Measurements from ENCODE around the gene SMC5.
"Not testable (repeated sequence)": the region's sequence is repeated elsewhere in the genome, so short reads cannot be mapped to it uniquely, and the experiment has no call there.

Gene SMC5

DNA sequence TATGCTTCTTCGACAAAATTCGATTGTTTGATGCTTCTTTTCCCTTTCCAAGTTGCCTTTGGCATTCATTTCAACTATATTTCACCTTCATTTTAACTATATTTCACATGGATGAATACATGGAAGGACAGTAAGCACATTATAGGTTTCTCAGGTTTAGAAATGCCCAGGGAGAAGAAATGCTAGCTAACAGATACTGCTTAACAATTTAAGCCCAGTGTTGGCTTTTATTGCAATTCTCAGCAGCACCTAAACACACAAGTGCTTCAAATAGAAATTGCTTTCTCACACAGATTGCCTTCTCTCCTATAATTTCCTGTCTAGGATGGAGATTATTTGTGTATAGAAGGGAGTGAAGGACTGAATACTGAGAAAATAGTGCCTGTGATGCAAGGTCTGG, 30.2 kb upstream of the SMC5 start:
- H3K36me3 Mint-ChIP-seq (ENCODE audit: low read depth) = peaks cover 9% of the 10 kb centered on the region
- H3K9me3 Mint-ChIP-seq = peaks cover 6% of the 10 kb centered on the region
- H3K4me3 Mint-ChIP-seq = no peak overlapping the region
- no peak for DNase-seq
- H3K4me1 Mint-ChIP-seq = peaks cover 6% of the 10 kb centered on the region
- H3K27me3 Mint-ChIP-seq (ENCODE audit: low read depth, poor library complexity) = peaks cover 2% of the 10 kb centered on the region
- H3K27ac Mint-ChIP-seq = no peak overlapping the region
- TF ChIP-seq, protein P1, sequence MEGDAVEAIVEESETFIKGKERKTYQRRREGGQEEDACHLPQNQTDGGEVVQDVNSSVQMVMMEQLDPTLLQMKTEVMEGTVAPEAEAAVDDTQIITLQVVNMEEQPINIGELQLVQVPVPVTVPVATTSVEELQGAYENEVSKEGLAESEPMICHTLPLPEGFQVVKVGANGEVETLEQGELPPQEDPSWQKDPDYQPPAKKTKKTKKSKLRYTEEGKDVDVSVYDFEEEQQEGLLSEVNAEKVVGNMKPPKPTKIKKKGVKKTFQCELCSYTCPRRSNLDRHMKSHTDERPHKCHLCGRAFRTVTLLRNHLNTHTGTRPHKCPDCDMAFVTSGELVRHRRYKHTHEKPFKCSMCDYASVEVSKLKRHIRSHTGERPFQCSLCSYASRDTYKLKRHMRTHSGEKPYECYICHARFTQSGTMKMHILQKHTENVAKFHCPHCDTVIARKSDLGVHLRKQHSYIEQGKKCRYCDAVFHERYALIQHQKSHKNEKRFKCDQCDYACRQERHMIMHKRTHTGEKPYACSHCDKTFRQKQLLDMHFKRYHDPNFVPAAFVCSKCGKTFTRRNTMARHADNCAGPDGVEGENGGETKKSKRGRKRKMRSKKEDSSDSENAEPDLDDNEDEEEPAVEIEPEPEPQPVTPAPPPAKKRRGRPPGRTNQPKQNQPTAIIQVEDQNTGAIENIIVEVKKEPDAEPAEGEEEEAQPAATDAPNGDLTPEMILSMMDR (IDR thresholded peaks at IDR 0.05) = no peak

DNA sequence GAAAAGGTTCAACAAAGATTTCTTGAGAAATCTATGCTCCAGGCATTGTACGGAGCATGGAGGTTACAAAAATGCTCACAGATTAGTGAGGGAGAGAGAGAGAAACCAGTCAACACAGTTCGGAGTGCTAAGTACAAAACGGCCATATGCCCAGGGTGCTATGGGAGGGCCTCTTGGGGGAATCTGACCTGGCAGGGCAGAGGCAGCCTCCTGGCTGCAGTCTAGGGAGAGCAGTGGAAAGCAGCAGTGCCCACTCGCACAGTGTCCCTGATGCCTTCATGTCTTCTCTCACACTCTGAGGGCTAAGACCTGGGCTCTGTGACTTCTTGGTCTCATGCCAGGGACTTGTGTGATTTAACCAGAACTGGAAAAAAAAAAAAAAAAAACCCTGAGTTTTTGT, 29.8 kb upstream of the SMC5 start:
- no peak overlapping the region for H3K4me3 Mint-ChIP-seq
- H3K9me3 Mint-ChIP-seq = peaks cover 10% of the 10 kb centered on the region
- H3K36me3 Mint-ChIP-seq (ENCODE audit: low read depth) = peaks cover 14% of the 10 kb centered on the region

DNA sequence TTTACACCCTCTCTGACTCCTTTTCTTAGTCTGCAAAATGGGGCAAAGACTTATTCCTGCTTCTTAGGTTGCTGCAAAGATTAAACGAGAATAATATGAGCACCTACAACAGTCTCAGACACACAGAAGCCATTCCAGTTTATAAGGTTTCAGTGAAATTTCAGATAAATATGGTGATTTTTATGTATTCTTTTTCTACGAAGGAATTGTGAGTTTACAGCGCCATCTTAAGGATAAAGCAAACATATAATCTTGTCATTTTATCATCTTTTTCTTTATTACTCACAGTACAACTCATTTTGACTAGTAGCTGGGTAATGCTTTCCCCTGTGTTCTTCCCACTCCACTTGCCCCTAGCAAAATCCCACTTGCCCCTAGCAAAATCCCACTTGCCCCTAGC, 29.2 kb upstream of the SMC5 start:
- TF ChIP-seq, protein P1 (IDR thresholded peaks at IDR 0.05) = no peak
- peaks cover 11% of the 10 kb centered on the region for H3K9me3 Mint-ChIP-seq
- no peak overlapping the region for H3K4me3 Mint-ChIP-seq
- peaks cover 2% of the 10 kb centered on the region for H3K27me3 Mint-ChIP-seq (ENCODE audit: low read depth, poor library complexity)
- DNase-seq = no peak
- peaks cover 6% of the 10 kb centered on the region for H3K4me1 Mint-ChIP-seq
- peaks cover 14% of the 10 kb centered on the region for H3K36me3 Mint-ChIP-seq (ENCODE audit: low read depth)
- H3K27ac Mint-ChIP-seq = no peak overlapping the region

More for the DNA sequence above, 29.8 kb upstream of the SMC5 start:
- DNase-seq = peak; percentile 4
- H3K4me1 Mint-ChIP-seq = peaks cover 6% of the 10 kb centered on the region
- peaks cover 2% of the 10 kb centered on the region for H3K27me3 Mint-ChIP-seq (ENCODE audit: low read depth, poor library complexity)
- no peak overlapping the region for H3K27ac Mint-ChIP-seq
- TF ChIP-seq, protein P1 (IDR thresholded peaks at IDR 0.05) = no peak

DNA sequence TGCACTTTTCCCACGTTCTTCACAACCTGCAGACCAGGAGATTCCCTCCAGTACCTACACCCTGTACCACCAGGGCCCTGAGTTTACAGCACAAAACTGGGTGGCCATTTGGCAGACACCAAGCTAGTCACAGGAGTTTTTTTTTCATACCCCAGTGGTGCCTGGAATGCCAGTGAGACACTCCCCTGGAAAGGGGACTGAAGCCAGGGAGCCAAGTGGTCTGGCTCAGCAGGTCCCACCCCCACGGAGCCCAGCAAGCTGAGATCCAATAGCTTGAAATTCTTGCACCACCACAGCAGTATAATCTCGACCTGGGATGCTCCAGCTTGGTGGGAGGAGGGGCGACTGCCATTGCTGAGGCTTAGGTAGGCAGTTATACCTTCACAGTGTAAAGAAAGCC, 26.3 kb upstream of the SMC5 start:
- Mint-ChIP-seq H3K4me3 (no peak overlapping the region), H3K4me1 (peaks cover 6% of the 10 kb centered on the region), H3K27me3 (ENCODE audit: low read depth, poor library complexity) (peaks cover 2% of the 10 kb centered on the region), H3K9me3 (peaks cover 35% of the 10 kb centered on the region), H3K27ac (no peak overlapping the region), H3K36me3 (ENCODE audit: low read depth) (peaks cover 22% of the 10 kb centered on the region)
- DNase-seq = no peak
- TF ChIP-seq, protein P1 (IDR thresholded peaks at IDR 0.05) = no peak

DNA sequence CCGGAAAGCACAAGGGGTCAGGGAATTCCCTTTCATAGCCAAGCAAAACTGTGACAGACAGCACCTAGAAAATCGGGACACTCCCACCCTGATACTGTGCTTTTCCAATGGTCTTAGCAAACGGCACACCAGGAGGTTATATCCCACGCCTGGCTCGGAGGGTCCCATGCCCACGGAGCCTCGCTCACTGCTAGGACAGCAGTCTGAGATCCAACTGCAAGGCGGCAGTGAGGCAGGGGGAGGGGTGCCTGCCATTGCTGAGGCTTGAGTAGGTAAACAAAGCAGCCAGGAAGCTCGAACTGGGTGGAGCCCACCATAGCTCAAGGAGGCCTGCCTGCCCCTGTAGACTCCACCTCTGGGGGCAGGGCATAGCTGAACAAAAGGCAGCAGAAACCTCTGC, 24.6 kb upstream of the SMC5 start:
- Mint-ChIP-seq H3K9me3 (peaks cover 51% of the 10 kb centered on the region), H3K36me3 (ENCODE audit: low read depth) (peaks cover 22% of the 10 kb centered on the region)
- DNase-seq; H3K4me3 Mint-ChIP-seq; H3K27ac Mint-ChIP-seq; H3K27me3 Mint-ChIP-seq (ENCODE audit: low read depth, poor library complexity); H3K4me1 Mint-ChIP-seq: not testable (repeated sequence)

DNA sequence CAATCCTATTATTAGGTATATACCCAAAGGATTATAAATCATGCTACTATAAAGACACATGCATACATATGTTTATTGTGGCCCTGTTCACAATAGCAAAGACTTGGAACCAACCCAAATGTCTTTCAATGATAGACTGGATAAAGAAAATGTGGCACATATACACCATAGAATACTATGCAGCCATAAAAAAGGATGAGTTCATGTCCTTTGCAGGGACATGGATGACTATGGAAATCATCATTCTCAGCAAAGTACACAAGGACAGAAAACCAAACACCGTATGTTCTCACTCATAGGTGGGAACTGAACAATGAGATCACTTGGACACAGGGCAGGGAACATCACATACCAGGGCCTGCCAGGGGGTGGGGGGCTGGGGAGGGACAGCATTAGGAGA, 12.8 kb upstream of the SMC5 start:
- H3K36me3 Mint-ChIP-seq (ENCODE audit: low read depth); H3K27me3 Mint-ChIP-seq (ENCODE audit: low read depth, poor library complexity); DNase-seq; H3K27ac Mint-ChIP-seq; H3K4me3 Mint-ChIP-seq; H3K4me1 Mint-ChIP-seq; H3K9me3 Mint-ChIP-seq: not testable (repeated sequence)

DNA sequence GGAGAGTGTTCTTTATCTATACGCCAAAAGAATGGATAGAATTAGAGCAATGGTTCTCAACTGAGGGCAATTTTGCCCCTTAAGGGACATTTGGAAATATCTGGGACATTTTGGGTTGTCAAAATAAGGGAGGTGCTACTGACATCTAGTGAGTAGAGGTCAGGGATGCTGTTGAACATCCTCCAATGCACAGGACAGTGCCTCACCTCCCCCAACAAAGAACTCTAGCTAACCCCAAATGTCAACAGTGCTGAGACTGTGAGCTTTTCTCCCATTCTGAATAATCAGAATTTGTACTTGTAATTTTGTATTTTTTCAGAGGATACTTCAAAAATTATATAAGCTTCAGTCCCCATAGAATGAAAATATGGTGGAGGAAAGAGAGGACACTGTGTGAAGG, 8.6 kb upstream of the SMC5 start:
- Mint-ChIP-seq H3K9me3 (no peaks in the 10 kb centered on the region), H3K27ac (no peak overlapping the region), H3K4me3 (no peak overlapping the region), H3K27me3 (ENCODE audit: low read depth, poor library complexity) (no peaks in the 10 kb centered on the region), H3K4me1 (peaks cover 3% of the 10 kb centered on the region), H3K36me3 (ENCODE audit: low read depth) (no peaks in the 10 kb centered on the region)
- TF ChIP-seq, protein P1 (IDR thresholded peaks at IDR 0.05) = no peak
- DNase-seq = no peak
